Central memory CD4-positive, alpha-beta T cell (primary cell): ENCODE results near the gene ESRRG.

ENCODE experiments used
- DNase-seq: peaks from one replicate; pipeline ENCODE4 v3.0.0; 2022

The ESRRG gene

GRCh38 chr1:216499581-216500272 lies 223.5 kb downstream of the ESRRG start:
- no peak for DNase-seq

GRCh38 chr1:216498277-216498676 lies 225.0 kb downstream of the ESRRG start:
- no peak for DNase-seq

- DNase-seq, result no peak
Observed at GRCh38 chr1:216485042-216485441, 238.2 kb downstream of the ESRRG start.

GRCh38 chr1:216483672-216484401 lies 239.4 kb downstream of the ESRRG start:
- DNase-seq, result no peak

- no peak for DNase-seq
Observed at GRCh38 chr1:216482620-216483019, 240.6 kb downstream of the ESRRG start.

GRCh38 chr1:216478238-216478637 lies 245.0 kb downstream of the ESRRG start:
- no peak for DNase-seq

GRCh38 chr1:216476341-216476740 lies 246.9 kb downstream of the ESRRG start:
- DNase-seq, result no peak

GRCh38 chr1:216475659-216476276 lies 247.5 kb downstream of the ESRRG start:
- DNase-seq, result no peak

GRCh38 chr1:216466162-216466801 lies 256.9 kb downstream of the ESRRG start:
- DNase-seq, result no peak

- no peak for DNase-seq
Observed at GRCh38 chr1:216464489-216464888, 258.7 kb downstream of the ESRRG start.

GRCh38 chr1:216462066-216462775 lies 261.0 kb downstream of the ESRRG start:
- no peak for DNase-seq

- DNase-seq, result no peak
Observed at GRCh38 chr1:216461466-216461865, 261.8 kb downstream of the ESRRG start.

GRCh38 chr1:216459651-216460207 lies 263.5 kb downstream of the ESRRG start:
- no peak for DNase-seq

- no peak for DNase-seq
Observed at GRCh38 chr1:216458812-216459211, 264.4 kb downstream of the ESRRG start.

GRCh38 chr1:216457356-216457755 lies 265.9 kb downstream of the ESRRG start:
- no peak for DNase-seq

- DNase-seq, result no peak
Observed at GRCh38 chr1:216456682-216457081, 266.5 kb downstream of the ESRRG start.

GRCh38 chr1:216453777-216454176 lies 269.5 kb downstream of the ESRRG start:
- DNase-seq, result no peak
